HepG2 (cell line): ENCODE measurements around the gene SULT2A1. TPM values are rescaled to one million over a fixed set of nuclear protein-coding genes. Genes with fewer than 3 reads are reported as not detected.

ENCODE experiments used
- CC2D1A ChIP-seq: sonication (generic); formaldehyde crosslinking; IDR thresholded peaks from 2 replicates; pipeline ENCODE4 v1.8.1; 2023; ENCODE audit warnings: mild to moderate bottlenecking, missing genetic modification reagents
- E2F1 ChIP-seq: sonication (generic); formaldehyde crosslinking; IDR thresholded peaks from 2 replicates; pipeline ENCODE4 v1.5.0; 2020; ENCODE audit warnings: missing genetic modification reagents
- ELF4 ChIP-seq: sonication (generic); formaldehyde crosslinking; IDR thresholded peaks from 2 replicates; pipeline ENCODE4 v1.5.0; 2020; ENCODE audit warnings: missing genetic modification reagents, mild to moderate bottlenecking, moderate library complexity, borderline replicate concordance
- ESRRA ChIP-seq: sonication (generic); formaldehyde crosslinking; IDR thresholded peaks from 2 replicates; pipeline ENCODE4 v1.5.1; 2020; ENCODE audit warnings: mild to moderate bottlenecking, low read depth, missing genetic modification reagents
- HNF1B ChIP-seq: sonication (generic); formaldehyde crosslinking; IDR thresholded peaks from 2 replicates; pipeline ENCODE4 v1.5.1; 2020; ENCODE audit warnings: mild to moderate bottlenecking, moderate library complexity, missing genetic modification reagents
- HNRNPLL ChIP-seq: fragments of 200-400 bp; formaldehyde crosslinking; IDR thresholded peaks from 2 replicates; pipeline ENCODE4 v1.6.1; 2017; ENCODE audit warnings: mild to moderate bottlenecking, low read depth, low read length; ENCODE audit not compliant: poor library complexity, severe bottlenecking
- KIAA2018 ChIP-seq: sonication (generic); formaldehyde crosslinking; IDR thresholded peaks from 2 replicates; pipeline ENCODE4 v1.5.0; 2020; ENCODE audit warnings: mild to moderate bottlenecking, missing genetic modification reagents, borderline replicate concordance
- PHF5A ChIP-seq: IDR thresholded peaks from one replicate; pipeline ENCODE4 v1.6.1; 2018; ENCODE audit warnings: low read depth, missing genetic modification reagents; ENCODE audit not compliant: unreplicated experiment
- SNAI1 ChIP-seq: sonication (generic); formaldehyde crosslinking; IDR thresholded peaks from 2 replicates; pipeline ENCODE4 v1.5.0; 2020; ENCODE audit warnings: mild to moderate bottlenecking, missing genetic modification reagents, borderline replicate concordance
- SP4 ChIP-seq: sonication (generic); formaldehyde crosslinking; IDR thresholded peaks from 2 replicates; pipeline ENCODE4 v1.8.1; 2023; ENCODE audit warnings: mild to moderate bottlenecking, missing genetic modification reagents
- YY1 ChIP-seq: IDR thresholded peaks from 2 replicates; pipeline ENCODE4 v1.6.1; 2011; ENCODE audit warnings: low read length, low read depth, moderate library complexity, mild to moderate bottlenecking; ENCODE audit not compliant: insufficient read depth, insufficient replicate concordance
- ZBTB38 ChIP-seq: sonication (generic); formaldehyde crosslinking; IDR thresholded peaks from 2 replicates; pipeline ENCODE4 v1.5.1; 2020; ENCODE audit warnings: mild to moderate bottlenecking, missing genetic modification reagents
- polyA plus RNA-seq, 8 experiments: library from polyadenylated mRNA; depleted of rRNA in 3 of 8; stranded (reverse) in 7 of 8; unstranded in 1 of 8; fragments of >200 nt; fragmentation: Illumina TruSeq in 4 of 8; extraction: Trizol in 4 of 8; gene quantifications; 2 replicates each; pipeline versions ENCODE4 v1.2.1 to v1.2.3, GENCODE V29; 2011 to 2016; ENCODE audit warnings: low read depth in 4 of 8, missing spikeins in 1 of 8, mixed read lengths in 1 of 8; ENCODE audit not compliant: insufficient read depth in 1 of 8
- total RNA-seq, 5 experiments: library from RNA; depleted of rRNA; stranded (reverse); fragments of >200 nt; fragmentation: Illumina TruSeq; extraction: Trizol; gene quantifications; 2 replicates each; pipeline ENCODE4 v1.2.3, GENCODE V29; 2016; ENCODE audit warnings: low read depth in 1 of 5
- TF ChIP-seq, protein P1 (sequence below): sonication (generic); formaldehyde crosslinking; IDR thresholded peaks from 2 replicates; pipeline ENCODE4 v1.9.0; 2022; ENCODE audit warnings: low read depth, missing genetic modification reagents
- TF ChIP-seq, protein P2 (sequence below): sonication (generic); formaldehyde crosslinking; IDR thresholded peaks from 2 replicates; pipeline ENCODE4 v1.5.0; 2020; ENCODE audit warnings: mild to moderate bottlenecking, missing genetic modification reagents, moderate library complexity

The SULT2A1 gene
- total and polyA plus RNA-seq, 2 of the 13 experiments (the other 11 are each of a cell fraction or from before 2014, with no cell fraction given), result 137 to 193 TPM

GRCh38 chr19:47863514-47863936, 22.6 kb downstream of the SULT2A1 start (continued):
- TF ChIP-seq KIAA2018 (CRISPR knock-in tag) (no peak), ELF4 (CRISPR knock-in tag) (no peak), PHF5A (CRISPR knock-in tag) (no peak), ESRRA (no peak), SP4 (CRISPR knock-in tag) (no peak), ZBTB38 (CRISPR knock-in tag) (0 out of 2 replicates have a peak, but pooled peaks have one; percentile 16), HNRNPLL (no peak), E2F1 (no peak), YY1 (peak; percentile 35), HNF1B (CRISPR knock-in tag) (no peak; the same call in 1 of the 2 replicates), CC2D1A (CRISPR knock-in tag) (no peak), SNAI1 (no peak)
- TF ChIP-seq, protein P1, sequence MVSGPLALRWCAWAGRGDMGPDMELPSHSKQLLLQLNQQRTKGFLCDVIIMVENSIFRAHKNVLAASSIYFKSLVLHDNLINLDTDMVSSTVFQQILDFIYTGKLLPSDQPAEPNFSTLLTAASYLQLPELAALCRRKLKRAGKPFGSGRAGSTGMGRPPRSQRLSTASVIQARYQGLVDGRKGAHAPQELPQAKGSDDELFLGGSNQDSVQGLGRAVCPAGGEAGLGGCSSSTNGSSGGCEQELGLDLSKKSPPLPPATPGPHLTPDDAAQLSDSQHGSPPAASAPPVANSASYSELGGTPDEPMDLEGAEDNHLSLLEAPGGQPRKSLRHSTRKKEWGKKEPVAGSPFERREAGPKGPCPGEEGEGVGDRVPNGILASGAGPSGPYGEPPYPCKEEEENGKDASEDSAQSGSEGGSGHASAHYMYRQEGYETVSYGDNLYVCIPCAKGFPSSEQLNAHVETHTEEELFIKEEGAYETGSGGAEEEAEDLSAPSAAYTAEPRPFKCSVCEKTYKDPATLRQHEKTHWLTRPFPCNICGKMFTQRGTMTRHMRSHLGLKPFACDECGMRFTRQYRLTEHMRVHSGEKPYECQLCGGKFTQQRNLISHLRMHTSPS (CRISPR knock-in tag), result no peak
- TF ChIP-seq, protein P2, sequence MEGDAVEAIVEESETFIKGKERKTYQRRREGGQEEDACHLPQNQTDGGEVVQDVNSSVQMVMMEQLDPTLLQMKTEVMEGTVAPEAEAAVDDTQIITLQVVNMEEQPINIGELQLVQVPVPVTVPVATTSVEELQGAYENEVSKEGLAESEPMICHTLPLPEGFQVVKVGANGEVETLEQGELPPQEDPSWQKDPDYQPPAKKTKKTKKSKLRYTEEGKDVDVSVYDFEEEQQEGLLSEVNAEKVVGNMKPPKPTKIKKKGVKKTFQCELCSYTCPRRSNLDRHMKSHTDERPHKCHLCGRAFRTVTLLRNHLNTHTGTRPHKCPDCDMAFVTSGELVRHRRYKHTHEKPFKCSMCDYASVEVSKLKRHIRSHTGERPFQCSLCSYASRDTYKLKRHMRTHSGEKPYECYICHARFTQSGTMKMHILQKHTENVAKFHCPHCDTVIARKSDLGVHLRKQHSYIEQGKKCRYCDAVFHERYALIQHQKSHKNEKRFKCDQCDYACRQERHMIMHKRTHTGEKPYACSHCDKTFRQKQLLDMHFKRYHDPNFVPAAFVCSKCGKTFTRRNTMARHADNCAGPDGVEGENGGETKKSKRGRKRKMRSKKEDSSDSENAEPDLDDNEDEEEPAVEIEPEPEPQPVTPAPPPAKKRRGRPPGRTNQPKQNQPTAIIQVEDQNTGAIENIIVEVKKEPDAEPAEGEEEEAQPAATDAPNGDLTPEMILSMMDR (CRISPR knock-in tag), result peak; percentile 95
